Germinal center (tissue), 1 donor: ENCODE data around the gene SMYD3.
A peak's percentile ranks its signal among the peaks of the same experiment; 100 is the strongest.

ENCODE experiments used
- DNase-seq: peaks from one replicate; pipeline ENCODE4 v3.0.0; 2012; ENCODE audit warnings: mixed read lengths, low spot score

Gene SMYD3

DNA sequence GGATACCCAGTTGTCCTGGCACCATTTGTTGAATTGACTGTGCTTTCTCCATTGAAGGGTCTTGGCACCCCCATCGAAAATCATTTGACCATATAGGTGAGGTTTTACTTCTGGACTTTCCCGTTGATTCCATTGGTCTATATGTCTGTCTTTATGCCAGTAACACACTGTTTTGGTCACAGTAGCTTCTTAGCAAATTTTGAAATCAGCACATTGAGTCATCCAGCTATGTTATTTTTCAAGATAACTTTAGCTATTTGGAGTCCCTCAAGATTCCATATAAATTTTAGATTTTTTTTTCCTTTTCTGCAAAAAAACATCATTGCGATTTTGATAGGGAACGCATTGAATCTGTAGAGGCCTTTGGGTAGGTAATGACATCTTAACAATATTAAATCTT lies 235.6 kb downstream of the SMYD3 start:
- DNase-seq, result no peak

DNA sequence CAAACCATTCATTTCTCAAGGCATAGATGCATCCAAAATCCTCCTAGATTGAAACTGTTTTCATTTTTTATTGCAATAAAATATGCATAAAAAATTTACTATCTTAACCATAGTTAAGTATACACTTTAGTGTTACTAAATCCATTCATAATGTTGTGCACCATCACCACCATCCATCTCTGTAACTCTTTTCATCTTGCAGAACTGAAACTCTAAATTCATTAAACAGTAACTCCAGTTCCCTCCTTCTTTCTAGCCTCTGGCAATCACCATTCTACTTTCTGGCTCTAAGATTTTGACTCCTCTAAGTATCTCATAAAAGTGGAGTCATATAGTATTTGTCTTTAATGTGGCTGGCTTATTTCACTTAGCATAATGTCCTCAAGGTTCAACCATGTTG lies 236.8 kb downstream of the SMYD3 start:
- no peak for DNase-seq

DNA sequence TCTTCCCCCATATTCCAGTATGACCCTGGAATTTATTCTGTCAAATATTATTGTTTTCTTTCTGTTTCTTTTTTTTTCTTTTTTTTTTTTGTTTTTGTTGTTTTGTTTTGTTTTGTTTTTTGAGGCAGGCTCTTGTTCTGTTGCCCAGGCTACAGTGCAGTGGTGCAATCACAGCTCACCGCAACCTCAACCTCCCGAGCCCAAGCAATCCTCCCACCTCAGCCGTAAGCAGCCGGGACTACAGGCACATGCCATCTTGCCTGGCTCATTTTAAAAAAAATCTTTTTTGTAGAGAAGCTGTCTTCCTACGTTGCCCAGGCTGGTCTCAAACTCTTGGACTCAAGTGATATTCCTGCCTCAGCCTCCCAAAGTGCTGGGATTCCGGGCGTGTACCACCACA lies 237.6 kb downstream of the SMYD3 start:
- DNase-seq, result no peak

DNA sequence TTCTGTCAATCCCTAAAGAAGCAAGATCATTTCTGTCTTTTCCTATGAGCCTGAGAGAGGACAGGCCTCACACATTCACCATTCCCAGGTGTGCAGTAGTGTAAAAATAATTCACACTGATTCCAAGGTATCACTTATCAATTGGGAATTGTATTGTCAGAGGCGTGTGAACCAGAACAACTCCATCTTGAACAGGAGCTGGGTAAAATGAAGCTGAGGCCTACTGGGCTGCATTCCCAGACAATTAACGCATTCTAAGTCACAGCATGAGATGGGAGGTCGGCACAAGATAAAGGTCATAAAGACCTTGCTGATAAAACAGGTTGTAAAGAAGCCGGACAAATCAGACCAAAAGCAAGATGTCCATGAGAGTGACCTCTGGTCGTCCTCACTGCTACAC lies 239.2 kb downstream of the SMYD3 start:
- no peak for DNase-seq

DNA sequence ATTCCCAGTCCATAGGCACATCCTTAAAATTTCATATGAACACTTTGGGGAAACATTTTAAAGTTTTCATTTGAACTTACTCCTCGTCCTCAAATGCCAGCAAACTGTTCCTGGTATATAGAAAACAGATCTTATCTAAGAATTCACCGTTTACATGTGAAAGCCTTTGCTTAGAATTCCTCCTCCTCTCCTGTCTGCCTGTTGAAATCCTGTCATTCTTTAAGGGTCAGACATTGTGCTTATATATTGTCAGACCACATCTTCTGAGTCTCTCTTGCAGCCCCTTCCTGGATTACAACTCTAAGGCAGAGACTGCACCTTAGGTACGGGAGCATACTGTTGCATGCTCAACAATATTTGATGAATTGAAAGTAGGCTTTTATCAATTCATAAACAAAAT lies 239.7 kb downstream of the SMYD3 start:
- DNase-seq, result no peak

DNA sequence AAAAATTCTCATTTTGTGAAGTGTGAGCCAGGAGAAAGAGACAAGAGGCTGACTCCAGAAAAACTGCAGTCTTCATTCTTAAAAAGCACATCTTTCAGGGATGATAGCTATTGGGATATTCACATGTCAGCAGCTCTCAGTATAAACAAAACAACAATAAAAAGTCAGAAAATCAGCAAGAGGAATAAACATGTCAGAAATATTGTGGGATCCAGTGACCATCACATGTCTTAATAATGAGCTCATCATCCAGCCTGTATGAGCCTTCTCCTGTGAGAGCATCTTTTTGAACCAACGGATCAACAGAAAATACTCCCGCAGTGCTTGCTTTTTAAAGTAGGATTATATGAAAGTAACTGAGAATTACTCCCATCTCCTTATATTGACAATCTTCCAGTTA lies 241.6 kb downstream of the SMYD3 start:
- DNase-seq, result no peak

DNA sequence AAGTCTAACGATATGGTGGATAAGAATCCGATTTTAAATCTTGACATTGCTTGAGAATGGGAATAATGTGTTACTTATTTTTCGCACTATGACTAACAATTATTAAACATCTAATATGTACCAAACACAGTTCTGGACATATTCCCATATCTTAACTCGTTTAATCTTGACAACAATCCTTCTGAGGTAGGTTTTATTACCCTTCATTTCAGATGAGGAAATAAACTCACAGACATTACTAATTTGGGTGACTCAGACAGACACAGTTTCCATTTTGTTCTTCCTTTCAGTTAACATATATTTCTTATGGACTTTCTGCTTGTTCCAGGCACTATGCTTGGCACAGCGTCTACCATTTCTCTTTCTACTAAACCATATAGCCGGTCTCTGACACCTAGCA lies 244.8 kb downstream of the SMYD3 start:
- no peak for DNase-seq

DNA sequence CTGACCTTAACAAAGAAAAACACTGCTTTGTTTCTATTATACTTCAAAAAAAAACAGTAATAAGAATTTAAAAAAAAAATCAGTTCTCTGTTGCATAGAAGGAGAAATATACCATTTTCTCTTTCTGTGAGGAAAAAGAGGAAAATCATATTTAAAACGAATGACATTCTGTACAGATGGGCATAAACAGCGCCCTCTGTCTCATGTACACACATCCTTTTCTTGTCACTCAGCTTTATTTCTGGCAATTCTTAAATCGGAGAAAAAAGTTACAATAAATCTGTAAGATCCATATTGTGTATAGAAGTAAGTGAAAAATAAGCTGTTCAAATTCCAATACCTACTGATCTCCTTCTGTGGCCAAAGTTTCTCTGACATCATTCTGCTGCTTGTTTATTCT lies 245.4 kb downstream of the SMYD3 start:
- no peak for DNase-seq

DNA sequence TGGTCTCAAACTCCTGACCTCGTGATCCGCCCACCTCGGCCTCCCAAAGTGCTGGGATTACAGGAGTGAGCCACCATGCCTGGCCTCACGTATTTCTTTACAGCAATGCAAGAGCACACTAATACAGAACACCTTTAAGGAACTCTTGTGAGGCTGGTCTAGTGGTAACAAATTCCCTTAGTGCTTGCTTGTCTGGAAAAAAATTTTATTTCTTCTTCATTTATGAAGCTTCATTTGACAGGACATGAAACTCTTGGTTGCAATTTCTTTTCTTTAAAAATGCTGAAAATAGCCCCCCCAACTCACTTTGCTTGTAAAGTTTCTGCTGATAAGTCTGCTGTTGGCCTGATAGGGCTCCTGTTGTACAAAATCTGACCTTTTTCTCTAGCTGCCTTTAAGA lies 248.8 kb downstream of the SMYD3 start:
- no peak for DNase-seq

DNA sequence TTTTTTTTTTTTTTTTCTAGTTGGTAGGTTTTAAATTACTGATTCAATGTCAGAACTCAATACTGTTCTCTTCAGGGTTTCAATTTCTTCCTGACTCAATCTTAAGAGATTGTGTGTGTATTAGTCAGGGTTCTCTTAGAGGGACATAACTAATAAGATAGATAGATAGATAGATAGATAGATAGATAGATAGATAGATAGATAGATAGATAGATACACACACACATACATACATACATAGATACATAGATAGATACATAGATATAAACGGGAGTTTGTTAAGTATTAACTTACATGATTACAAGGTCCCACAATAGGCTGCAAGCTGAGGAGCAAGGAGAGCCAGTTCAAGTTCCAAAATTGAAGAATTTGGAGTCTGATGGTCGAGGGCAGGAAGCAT lies 251.3 kb downstream of the SMYD3 start:
- DNase-seq, result no peak

DNA sequence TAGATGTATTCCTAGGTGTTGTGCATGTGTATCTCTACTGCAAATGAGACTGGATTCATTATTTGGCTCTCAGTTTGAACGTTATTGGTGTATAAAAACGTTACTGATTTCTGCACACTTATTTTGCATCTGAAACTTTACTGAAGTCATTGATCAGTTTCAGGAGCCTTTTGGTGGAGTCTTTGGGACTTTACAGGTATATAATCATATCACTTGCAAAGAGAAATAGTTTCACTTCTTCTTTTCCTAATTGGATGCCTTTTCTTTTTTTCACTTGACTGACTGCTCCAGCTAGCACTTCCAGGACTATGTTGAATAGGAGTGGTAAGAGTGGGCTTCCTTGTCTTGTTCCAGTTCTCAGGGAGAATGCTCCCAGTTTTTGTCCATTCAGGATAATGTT lies 252.2 kb downstream of the SMYD3 start:
- no peak for DNase-seq

DNA sequence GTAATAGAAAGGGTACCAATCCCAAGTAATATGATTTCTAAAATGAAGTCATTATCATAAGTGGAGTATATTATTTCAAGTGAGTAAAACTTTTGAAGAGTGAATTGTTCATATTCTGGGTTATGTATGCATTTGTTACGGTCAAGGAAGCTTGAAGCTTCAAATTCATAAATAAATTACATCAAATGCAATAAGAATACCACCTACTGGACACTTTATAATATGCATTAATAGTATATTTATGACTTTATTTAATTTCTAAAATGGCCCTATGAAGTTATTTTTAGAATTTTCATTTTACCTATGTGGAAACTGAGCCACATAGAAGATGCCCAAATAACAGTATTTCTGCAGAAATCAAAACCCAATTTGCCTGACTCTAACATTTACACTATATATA lies 260.6 kb downstream of the SMYD3 start:
- DNase-seq, result no peak

DNA sequence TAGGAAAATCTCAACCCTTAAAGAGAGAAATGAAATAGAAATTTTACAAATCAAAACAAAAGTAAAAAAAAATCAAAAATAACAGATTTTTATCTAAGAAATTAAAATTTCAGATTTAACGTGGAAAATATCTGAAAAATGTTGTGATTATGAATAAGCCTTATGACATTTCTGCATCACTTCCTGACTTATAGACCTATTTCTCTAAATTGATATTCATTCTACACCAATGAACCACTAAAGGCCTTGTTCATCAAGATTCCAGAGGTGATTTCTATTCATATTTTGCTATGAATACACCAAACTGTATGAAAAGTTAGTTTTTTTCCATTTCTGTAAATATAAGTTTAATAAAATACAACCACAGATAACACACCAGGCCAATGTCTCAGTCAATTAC lies 261.5 kb downstream of the SMYD3 start:
- DNase-seq, result no peak

DNA sequence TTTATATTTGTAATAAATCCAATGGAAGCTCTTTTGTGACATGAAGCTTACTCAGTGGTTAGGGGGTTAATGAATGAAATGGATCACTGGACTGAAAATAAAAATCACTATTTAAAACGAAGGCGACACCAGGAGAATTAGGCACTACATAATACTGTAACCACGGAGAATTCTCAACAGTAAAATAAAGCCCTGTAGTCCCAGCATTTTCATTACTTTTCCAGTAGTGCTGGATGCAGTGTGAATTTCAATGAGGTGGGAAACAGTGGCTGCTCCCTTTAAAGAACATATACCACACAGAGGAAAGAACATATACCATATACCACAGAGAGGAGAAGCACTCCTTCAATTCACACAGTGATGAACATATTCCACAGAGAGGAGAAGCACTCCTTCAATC lies 275.0 kb downstream of the SMYD3 start:
- DNase-seq, result no peak

DNA sequence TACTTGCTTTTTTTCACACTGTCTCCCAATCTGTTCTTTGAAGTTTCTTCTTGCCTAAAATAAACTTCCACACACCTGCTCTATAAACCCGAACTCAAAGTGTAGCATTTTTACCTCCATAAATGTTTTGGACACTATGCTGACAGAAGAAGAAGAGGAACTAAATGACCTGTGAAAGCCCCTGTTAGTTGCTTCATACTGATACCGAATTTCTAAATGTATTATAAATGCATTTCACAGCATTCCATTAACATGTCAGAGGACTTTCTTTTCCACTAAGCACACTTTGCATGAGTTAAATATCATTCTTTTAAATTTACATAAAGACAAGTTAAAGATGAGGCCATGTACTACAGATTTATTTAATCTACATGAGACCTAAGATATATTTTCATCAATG lies 281.0 kb downstream of the SMYD3 start:
- no peak for DNase-seq

DNA sequence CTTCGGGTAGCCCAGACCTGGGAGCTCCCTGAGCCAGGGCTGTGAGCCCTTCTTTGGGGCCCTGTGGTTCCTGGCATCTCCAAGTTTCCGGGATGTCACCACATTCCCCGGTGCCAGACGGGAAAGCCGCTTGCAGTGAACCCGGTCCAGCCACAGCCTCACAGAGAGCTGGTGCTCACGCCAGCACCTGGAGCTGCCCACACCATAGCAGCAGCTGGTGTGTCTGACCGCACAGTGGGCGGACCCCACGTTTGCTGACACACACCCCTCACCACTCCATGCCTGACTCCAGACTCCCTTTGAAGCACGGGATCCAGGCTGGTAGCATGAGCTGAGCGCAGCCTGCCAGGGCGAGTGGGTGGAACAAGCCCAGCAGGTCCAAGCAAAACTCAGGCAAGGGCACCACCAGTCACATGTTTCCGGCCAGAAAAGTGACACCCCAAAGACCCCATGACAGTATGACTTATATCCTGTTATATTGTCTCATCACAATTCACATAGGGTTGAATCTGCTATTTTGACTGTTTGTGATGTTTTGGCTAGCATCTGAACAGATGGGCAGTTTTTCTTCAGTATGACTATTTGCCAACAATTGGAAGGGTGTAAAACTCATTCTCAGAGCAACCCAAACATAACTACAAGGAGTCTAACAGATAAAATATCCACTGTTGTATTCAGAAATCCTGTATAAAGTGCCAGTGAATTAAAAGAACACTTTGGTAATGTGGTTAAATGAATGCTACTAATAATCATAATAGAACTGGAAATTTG lies 285.4 kb downstream of the SMYD3 start:
- DNase-seq, result no peak

DNA sequence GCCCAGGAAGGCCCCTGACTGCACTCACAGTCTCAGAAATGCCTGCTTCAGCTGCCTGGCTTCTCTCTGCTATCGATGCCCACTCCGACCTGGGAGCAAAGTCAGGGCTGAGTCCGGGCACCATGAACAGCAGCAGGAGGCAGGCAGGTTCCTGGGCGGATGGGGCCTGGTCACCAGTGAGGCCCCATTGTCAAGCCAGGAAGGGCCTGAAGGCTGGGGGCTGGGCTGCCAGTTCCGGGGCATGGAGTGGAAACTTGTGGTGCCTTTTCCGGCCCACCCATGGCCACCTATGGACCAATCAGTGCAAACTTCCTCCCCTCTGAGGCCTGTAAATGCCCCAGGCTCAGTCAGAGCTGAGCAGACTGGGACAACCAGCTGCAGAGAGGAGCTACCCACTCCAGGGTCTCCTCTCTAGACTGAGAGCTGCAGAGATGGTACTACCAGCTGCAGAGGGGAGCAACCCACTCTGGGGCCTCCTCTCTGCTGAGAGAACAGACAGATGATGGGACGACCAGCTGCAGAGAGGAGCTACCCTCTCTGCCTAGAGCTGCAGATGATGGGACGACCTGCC lies 286.5 kb downstream of the SMYD3 start:
- DNase-seq, result no peak

DNA sequence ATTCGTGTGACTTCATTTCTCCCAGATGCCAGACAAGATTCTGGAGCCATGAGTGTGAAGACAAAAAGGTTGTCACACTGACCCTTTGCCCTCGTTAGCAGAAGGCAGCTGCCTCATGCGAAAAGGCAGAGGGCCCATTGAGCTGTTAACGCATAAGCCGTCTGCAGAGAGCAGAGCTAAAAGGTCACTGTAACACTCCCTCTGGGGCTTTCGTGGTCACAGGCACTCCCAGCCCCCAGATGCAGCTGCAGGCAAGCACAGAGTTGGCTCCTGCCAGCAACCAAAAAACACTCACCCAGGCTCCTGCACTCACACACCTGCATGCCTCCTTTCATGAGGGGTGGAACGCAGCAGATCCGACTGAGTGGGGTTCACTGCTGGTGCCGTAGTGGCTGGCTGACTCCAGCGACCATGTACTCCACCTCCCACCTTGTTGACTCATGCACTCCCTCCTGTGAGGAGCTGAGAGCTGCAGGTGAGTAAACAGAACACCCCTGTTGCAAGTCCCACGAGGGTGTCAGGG lies 287.5 kb downstream of the SMYD3 start:
- DNase-seq, result peak; percentile 15

DNA sequence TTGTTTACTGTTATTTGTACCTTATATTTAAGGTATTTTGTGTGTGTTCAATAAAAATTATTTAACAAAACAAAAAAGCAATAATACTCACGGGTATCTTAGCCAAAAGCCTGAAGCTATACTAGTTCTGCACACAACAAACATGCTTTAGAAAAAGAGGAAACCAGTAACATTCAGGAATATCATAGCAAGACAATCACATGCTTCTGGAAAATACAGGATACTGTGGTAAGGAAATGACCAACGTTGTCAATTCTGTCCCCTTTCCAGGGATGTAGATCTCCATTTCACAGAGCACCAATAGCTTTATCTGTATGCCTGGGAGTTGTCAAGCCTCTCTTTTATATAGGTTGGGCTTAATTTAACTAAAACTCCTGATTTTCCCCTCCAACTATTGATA lies 288.4 kb downstream of the SMYD3 start:
- no peak for DNase-seq

DNA sequence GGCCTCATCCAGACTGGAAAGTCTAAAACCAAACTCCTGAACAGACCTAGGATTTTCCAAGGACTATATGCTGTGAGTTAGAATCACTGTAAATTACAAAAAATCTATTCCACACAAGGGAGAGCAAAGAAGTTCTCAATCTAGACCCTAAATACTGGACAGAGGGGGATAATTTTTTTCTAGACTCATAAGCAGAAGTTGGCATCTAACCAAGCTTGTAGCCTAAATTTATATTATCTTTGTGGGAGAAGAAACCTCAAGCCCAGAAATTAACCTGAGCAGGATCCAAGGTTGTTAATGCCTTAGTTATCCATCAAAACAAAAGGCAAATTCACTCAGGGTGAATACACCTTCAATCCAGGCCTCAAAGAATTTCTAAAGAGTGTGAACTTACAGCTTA lies 290.2 kb downstream of the SMYD3 start:
- DNase-seq, result no peak

DNA sequence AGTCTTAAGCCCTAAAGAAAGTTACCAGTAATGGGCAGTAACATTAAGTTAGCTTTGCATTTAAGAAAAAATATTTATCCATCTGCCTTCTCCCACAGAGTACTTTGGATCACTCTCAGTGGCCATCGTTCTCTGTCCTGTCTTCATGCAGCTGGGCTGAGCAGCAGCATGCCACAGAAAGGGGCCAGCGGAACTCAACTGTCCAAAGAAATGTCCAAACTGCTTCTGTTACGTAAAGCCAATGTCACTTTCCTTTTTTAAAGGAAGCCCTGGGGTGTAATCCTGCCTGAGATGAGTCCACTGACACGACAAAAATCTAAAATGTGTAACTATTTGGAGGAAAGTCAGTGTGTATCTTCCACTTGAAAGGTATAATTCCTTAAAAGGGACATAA lies 291.6 kb downstream of the SMYD3 start:
- no peak for DNase-seq

DNA sequence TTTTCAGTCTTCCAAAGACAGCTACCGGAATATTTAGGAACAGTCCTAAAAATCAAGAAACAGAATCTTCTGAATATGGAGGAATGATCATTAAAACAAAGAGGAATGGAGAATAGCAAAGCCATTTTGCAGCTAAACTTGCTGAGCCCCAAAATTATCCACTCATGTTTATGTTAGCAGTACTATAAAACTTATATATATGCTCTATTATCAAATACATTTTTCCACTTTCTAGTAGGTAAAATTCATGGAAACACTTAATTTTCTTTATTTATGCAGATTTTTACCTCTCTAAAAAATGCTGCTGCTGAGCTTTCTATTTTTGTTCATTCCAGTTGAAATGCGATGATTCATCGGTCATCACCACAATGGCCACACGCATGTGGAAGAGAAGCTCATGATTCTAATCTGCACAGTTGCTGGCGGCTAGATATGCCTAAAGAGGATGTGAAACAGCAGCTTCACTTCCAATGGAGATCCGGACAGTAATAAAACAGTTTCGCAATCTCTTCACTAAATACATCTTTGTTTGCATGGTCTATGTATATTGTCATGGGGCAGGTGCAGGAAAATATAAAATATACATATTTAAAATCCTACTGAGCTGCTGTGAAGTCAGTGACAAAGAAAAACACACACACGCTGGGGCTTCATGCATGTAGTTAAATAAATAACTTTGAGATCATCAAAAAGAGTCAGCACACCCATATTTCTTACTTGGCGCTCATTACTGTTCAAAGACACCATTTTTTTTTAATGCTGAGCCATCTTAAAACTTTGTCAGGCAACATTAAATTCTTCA lies 292.2 kb downstream of the SMYD3 start:
- peak; percentile 20 for DNase-seq

DNA sequence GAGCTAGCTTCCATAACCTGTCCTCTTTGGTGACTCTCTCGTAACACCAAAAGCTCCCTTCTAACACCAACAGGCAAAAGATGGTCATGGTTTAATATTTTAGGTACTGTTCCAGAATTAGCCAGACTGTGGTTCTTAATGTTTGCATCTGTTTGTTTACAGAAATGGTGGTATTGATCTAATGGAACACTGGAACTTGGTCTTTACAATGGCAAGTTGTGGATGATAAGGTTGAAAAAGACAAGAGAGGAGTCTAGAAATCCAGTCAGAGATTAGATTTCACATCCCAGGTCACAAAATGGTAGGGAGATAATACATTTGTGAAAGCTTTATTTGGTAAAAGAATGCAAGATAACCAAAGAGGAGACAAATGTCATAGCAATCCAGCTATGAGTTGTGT lies 293.1 kb downstream of the SMYD3 start:
- no peak for DNase-seq
